ENCODE results near the gene CIB2.

- no peak for TF ChIP-seq CTCF (IDR thresholded peaks at IDR 0.05; ENCODE audit: low read depth, low read length)
- no peak for TF ChIP-seq EZH2phosphoT487 (IDR thresholded peaks at IDR 0.05; ENCODE audit: low read depth)
Measured at GRCh38 chr15:78127882-78128281, 3.4 kb downstream of the CIB2 start.
